ENCODE measurements around the gene MICAL3.
A peak's percentile ranks its signal among the peaks of the same experiment; 100 is the strongest.
"Not testable (repeated sequence)": the region's sequence is repeated elsewhere in the genome, so short reads cannot be mapped to it uniquely, and the experiment has no call there.

Gene MICAL3

GRCh38 chr22:18029686-18030267 is 5.4 kb upstream of the MICAL3 start:
- DNase-seq, result no peak

GRCh38 chr22:18028817-18029527 is 4.6 kb upstream of the MICAL3 start:
- DNase-seq, result no peak

- DNase-seq, result not testable (repeated sequence)
These were observed 1.5 kb upstream of the MICAL3 start for GRCh38 chr22:18025898-18026297.

GRCh38 chr22:18024956-18025720 is 777 bp upstream of the MICAL3 start:
- no peak for DNase-seq

- DNase-seq, result peak; percentile 29
These were observed 669 bp downstream of the MICAL3 start for GRCh38 chr22:18023509-18024275.

GRCh38 chr22:18022876-18023275 is 1.5 kb downstream of the MICAL3 start:
- DNase-seq, result no peak

GRCh38 chr22:18021431-18021830 is 2.9 kb downstream of the MICAL3 start:
- no peak for DNase-seq

- not testable (repeated sequence) for DNase-seq
These were observed 3.6 kb downstream of the MICAL3 start for GRCh38 chr22:18020743-18021142.

GRCh38 chr22:18013947-18014346 is 10.4 kb downstream of the MICAL3 start:
- no peak for DNase-seq

- no peak for DNase-seq
These were observed 10.9 kb downstream of the MICAL3 start for GRCh38 chr22:18013436-18013835.

- no peak for DNase-seq
These were observed 11.8 kb downstream of the MICAL3 start for GRCh38 chr22:18012531-18012930.

- DNase-seq, result no peak
These were observed 14.1 kb downstream of the MICAL3 start for GRCh38 chr22:18010266-18010665.

- no peak for DNase-seq
These were observed 16.2 kb downstream of the MICAL3 start for GRCh38 chr22:18008136-18008535.

GRCh38 chr22:18005201-18005926 is 19.0 kb downstream of the MICAL3 start:
- no peak for DNase-seq

- DNase-seq, result not testable (repeated sequence)
These were observed 22.5 kb downstream of the MICAL3 start for GRCh38 chr22:18001894-18002315.

- DNase-seq, result peak; percentile 92
These were observed 23.1 kb downstream of the MICAL3 start for GRCh38 chr22:18001040-18001893.

- peak; percentile 16 for DNase-seq
These were observed 23.8 kb downstream of the MICAL3 start for GRCh38 chr22:18000441-18001039.

- DNase-seq, result no peak
These were observed 24.5 kb downstream of the MICAL3 start for GRCh38 chr22:17999851-18000250.

- no peak for DNase-seq
These were observed 25.4 kb downstream of the MICAL3 start for GRCh38 chr22:17998913-17999312.

- DNase-seq, result no peak
These were observed 26.9 kb downstream of the MICAL3 start for GRCh38 chr22:17997456-17997855.

- not testable (repeated sequence) for DNase-seq
These were observed 29.1 kb downstream of the MICAL3 start for GRCh38 chr22:17995256-17995655.
